ENCODE data around the gene TMEM256.

DNA sequence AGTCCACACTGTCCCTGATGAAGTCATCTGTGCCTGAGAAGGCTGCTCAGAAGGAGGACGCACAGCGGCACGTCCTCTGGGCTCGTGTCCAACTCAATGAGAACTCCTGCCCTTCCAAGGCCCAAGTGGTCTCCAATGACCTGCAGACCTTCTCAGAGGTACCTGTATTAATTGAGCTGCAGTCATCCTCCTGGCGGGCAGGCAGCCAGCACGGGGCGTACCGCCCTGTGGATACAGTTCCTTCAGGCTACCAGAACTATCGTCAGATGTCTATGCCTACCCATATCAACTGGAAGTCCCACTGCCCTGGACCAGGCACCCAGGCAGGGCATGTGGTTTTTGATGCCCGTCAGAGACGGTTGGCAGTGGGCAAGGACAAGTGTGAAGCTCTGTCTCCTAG, 28.4 kb upstream of the TMEM256 start:
- TF ChIP-seq, protein P1, sequence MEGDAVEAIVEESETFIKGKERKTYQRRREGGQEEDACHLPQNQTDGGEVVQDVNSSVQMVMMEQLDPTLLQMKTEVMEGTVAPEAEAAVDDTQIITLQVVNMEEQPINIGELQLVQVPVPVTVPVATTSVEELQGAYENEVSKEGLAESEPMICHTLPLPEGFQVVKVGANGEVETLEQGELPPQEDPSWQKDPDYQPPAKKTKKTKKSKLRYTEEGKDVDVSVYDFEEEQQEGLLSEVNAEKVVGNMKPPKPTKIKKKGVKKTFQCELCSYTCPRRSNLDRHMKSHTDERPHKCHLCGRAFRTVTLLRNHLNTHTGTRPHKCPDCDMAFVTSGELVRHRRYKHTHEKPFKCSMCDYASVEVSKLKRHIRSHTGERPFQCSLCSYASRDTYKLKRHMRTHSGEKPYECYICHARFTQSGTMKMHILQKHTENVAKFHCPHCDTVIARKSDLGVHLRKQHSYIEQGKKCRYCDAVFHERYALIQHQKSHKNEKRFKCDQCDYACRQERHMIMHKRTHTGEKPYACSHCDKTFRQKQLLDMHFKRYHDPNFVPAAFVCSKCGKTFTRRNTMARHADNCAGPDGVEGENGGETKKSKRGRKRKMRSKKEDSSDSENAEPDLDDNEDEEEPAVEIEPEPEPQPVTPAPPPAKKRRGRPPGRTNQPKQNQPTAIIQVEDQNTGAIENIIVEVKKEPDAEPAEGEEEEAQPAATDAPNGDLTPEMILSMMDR (IDR thresholded peaks at IDR 0.05): no peak
- no peak for TF ChIP-seq EP300 (IDR thresholded peaks at IDR 0.05)
- no peak for TF ChIP-seq POLR2A (IDR thresholded peaks at IDR 0.05)

Data from tibial nerve (tissue), 4 donors.